ENCODE data around the gene KRT85.
"Not testable (repeated sequence)": the region's sequence is repeated elsewhere in the genome, so short reads cannot be mapped to it uniquely, and the experiment has no call there.

Gene KRT85

GRCh38 chr12:52366738-52367485 is at the start of gene KRT85:
Gene KRT85, minus strand, starts transcription at chr12:52367481. Its CDS starts 76 bp downstream, at chr12:52367405.
- no peak for DNase-seq (ENCODE audit: low spot score)

- no peak for DNase-seq (ENCODE audit: low spot score)
These were observed 49.5 kb upstream of the KRT85 start for GRCh38 chr12:52416795-52417194.

GRCh38 chr12:52415870-52416750 is 48.8 kb upstream of the KRT85 start:
- DNase-seq (ENCODE audit: low spot score) = peak; percentile 54

- no peak for DNase-seq (ENCODE audit: low spot score)
These were observed 47.7 kb upstream of the KRT85 start for GRCh38 chr12:52414936-52415335.

GRCh38 chr12:52413782-52414345 is 46.6 kb upstream of the KRT85 start:
- no peak for DNase-seq (ENCODE audit: low spot score)

GRCh38 chr12:52413202-52413601 is 45.9 kb upstream of the KRT85 start:
- DNase-seq (ENCODE audit: low spot score) = no peak

- no peak for DNase-seq (ENCODE audit: low spot score)
These were observed 44.5 kb upstream of the KRT85 start for GRCh38 chr12:52411815-52412214.

- DNase-seq (ENCODE audit: low spot score) = not testable (repeated sequence)
These were observed 43.4 kb upstream of the KRT85 start for GRCh38 chr12:52410589-52411248.

GRCh38 chr12:52407918-52408317 is 40.6 kb upstream of the KRT85 start:
- no peak for DNase-seq (ENCODE audit: low spot score)

- DNase-seq (ENCODE audit: low spot score) = no peak
These were observed 38.7 kb upstream of the KRT85 start, which contains the start of gene KRT82 for GRCh38 chr12:52405922-52406385. Gene KRT82, minus strand, starts transcription at chr12:52406335. Its CDS starts 58 bp downstream, at chr12:52406277.

- DNase-seq (ENCODE audit: low spot score) = no peak
These were observed 37.7 kb upstream of the KRT85 start for GRCh38 chr12:52404951-52405350.

GRCh38 chr12:52403561-52403960 is 36.3 kb upstream of the KRT85 start:
- DNase-seq (ENCODE audit: low spot score) = no peak

- DNase-seq (ENCODE audit: low spot score) = no peak
These were observed 35.7 kb upstream of the KRT85 start for GRCh38 chr12:52402873-52403540.

- DNase-seq (ENCODE audit: low spot score) = no peak
These were observed 35.1 kb upstream of the KRT85 start for GRCh38 chr12:52402377-52402776.

- no peak for DNase-seq (ENCODE audit: low spot score)
These were observed 34.6 kb upstream of the KRT85 start for GRCh38 chr12:52401926-52402325.

GRCh38 chr12:52401526-52401925 is 34.2 kb upstream of the KRT85 start:
- no peak for DNase-seq (ENCODE audit: low spot score)

GRCh38 chr12:52400906-52401305 is 33.6 kb upstream of the KRT85 start:
- no peak for DNase-seq (ENCODE audit: low spot score)

- no peak for DNase-seq (ENCODE audit: low spot score)
These were observed 32.5 kb upstream of the KRT85 start for GRCh38 chr12:52399756-52400155.

- no peak for DNase-seq (ENCODE audit: low spot score)
These were observed 30.9 kb upstream of the KRT85 start for GRCh38 chr12:52398176-52398575.

- DNase-seq (ENCODE audit: low spot score) = no peak
These were observed 29.4 kb upstream of the KRT85 start for GRCh38 chr12:52396656-52397055.

- peak; percentile 52 for DNase-seq (ENCODE audit: low spot score)
These were observed 28.6 kb upstream of the KRT85 start for GRCh38 chr12:52395761-52396434.
